Measurements from ENCODE around the gene GPR137.

Gene GPR137

GRCh38 chr11:64249038-64249437 is 36.6 kb upstream of the GPR137 start:
- in situ Hi-C loops (cut with MboI; ENCODE audit: low sequenced_read_pairs) = no loop called here

GRCh38 chr11:64249563-64250414 is 35.9 kb upstream of the GPR137 start:
- in situ Hi-C loops (cut with MboI; ENCODE audit: low sequenced_read_pairs) = no loop called here

GRCh38 chr11:64250415-64251015 is 35.1 kb upstream of the GPR137 start:
- in situ Hi-C loops (cut with MboI; ENCODE audit: low sequenced_read_pairs) = no loop called here

GRCh38 chr11:64251016-64251752 is 34.5 kb upstream of the GPR137 start, which contains the start of gene PLCB3:
Gene PLCB3, plus strand, starts transcription at chr11:64251530. Its CDS starts 120 bp downstream, at chr11:64251650.
- in situ Hi-C loops (cut with MboI; ENCODE audit: low sequenced_read_pairs) = no loop called here

- in situ Hi-C loops (cut with MboI; ENCODE audit: low sequenced_read_pairs) = no loop called here
Observed at GRCh38 chr11:64251753-64252002, 34.0 kb upstream of the GPR137 start.

- in situ Hi-C loops (cut with MboI; ENCODE audit: low sequenced_read_pairs) = no loop called here
Observed at GRCh38 chr11:64252003-64252872, 33.4 kb upstream of the GPR137 start.

GRCh38 chr11:64253043-64253442 is 32.6 kb upstream of the GPR137 start:
- in situ Hi-C loops (cut with MboI; ENCODE audit: low sequenced_read_pairs) = no loop called here

GRCh38 chr11:64253481-64253880 is 32.2 kb upstream of the GPR137 start:
- in situ Hi-C loops (cut with MboI; ENCODE audit: low sequenced_read_pairs) = no loop called here

GRCh38 chr11:64254326-64254725 is 31.3 kb upstream of the GPR137 start:
- in situ Hi-C loops (cut with MboI; ENCODE audit: low sequenced_read_pairs) = no loop called here

- in situ Hi-C loops (cut with MboI; ENCODE audit: low sequenced_read_pairs) = no loop called here
Observed at GRCh38 chr11:64255135-64256128, 30.2 kb upstream of the GPR137 start.

GRCh38 chr11:64256300-64256699 is 29.3 kb upstream of the GPR137 start:
- in situ Hi-C loops (cut with MboI; ENCODE audit: low sequenced_read_pairs) = no loop called here

- in situ Hi-C loops (cut with MboI; ENCODE audit: low sequenced_read_pairs) = no loop called here
Observed at GRCh38 chr11:64258356-64258755, 27.3 kb upstream of the GPR137 start.

- in situ Hi-C loops (cut with MboI; ENCODE audit: low sequenced_read_pairs) = no loop called here
Observed at GRCh38 chr11:64258946-64259532, 26.6 kb upstream of the GPR137 start.

GRCh38 chr11:64259533-64260067 is 26.0 kb upstream of the GPR137 start:
- in situ Hi-C loops (cut with MboI; ENCODE audit: low sequenced_read_pairs) = no loop called here

GRCh38 chr11:64260147-64260708 is 25.4 kb upstream of the GPR137 start:
- in situ Hi-C loops (cut with MboI; ENCODE audit: low sequenced_read_pairs) = no loop called here

GRCh38 chr11:64261556-64262080 is 24.0 kb upstream of the GPR137 start:
- in situ Hi-C loops (cut with MboI; ENCODE audit: low sequenced_read_pairs) = no loop called here

- in situ Hi-C loops (cut with MboI; ENCODE audit: low sequenced_read_pairs) = no loop called here
Observed at GRCh38 chr11:64262271-64263002, 23.2 kb upstream of the GPR137 start.
